WTC11 (cell line): ENCODE results near the gene USP47. TPM values are rescaled to one million over a fixed set of nuclear protein-coding genes. Genes with fewer than 3 reads are reported as not detected.

Experiments
- ATAC-seq: fragments of 200-7000 bp; cut with Tn5 transposase; 2 replicates; pipeline ENCODE4 v1.10.0; 2021; ENCODE audit warnings: mild to moderate bottlenecking, moderate library complexity
- CTCF ChIA-PET: fragments of 300-600 bp; sonication (Branson Sonifier 250); formaldehyde crosslinking; loops from one replicate; lab custom pipeline; 2021; ENCODE audit warnings: antibody characterized with exemption; lab: Charles Lee
- POLR2A ChIA-PET: fragments of 350-600 bp; sonication (Branson Sonifier 250); formaldehyde crosslinking; loops from one replicate; lab custom pipeline; 2021; ENCODE audit warnings: antibody characterized with exemption; lab: Charles Lee
- DNase-seq: peaks from one replicate; pipeline ENCODE4 v3.0.0; 2021; ENCODE audit warnings: low spot score
- H3K27ac Mint-ChIP-seq: 2 replicates; pipeline ENCODE4 v1.8.0; 2021; ENCODE audit warnings: mixed read lengths
- H3K27me3 Mint-ChIP-seq: 2 replicates; pipeline ENCODE4 v1.8.0; 2021; ENCODE audit warnings: low read depth, mild to moderate bottlenecking, moderate library complexity, mixed read lengths
- H3K36me3 Mint-ChIP-seq: 2 replicates; pipeline ENCODE4 v1.8.0; 2021; ENCODE audit warnings: mixed read lengths
- H3K4me1 Mint-ChIP-seq: 2 replicates; pipeline ENCODE4 v1.8.0; 2022; ENCODE audit warnings: mixed read lengths
- H3K4me3 Mint-ChIP-seq: 2 replicates; pipeline ENCODE4 v1.8.0; 2021; ENCODE audit warnings: mild to moderate bottlenecking, moderate library complexity, mixed read lengths
- H3K9me3 Mint-ChIP-seq: 2 replicates; pipeline ENCODE4 v1.8.0; 2021; ENCODE audit warnings: mixed read lengths
- CREM ChIP-seq: sonication (generic); formaldehyde crosslinking; IDR thresholded peaks from 2 replicates; pipeline ENCODE4 v1.8.1; 2022; ENCODE audit warnings: mild to moderate bottlenecking, missing genetic modification reagents, moderate library complexity
- FOXJ3 ChIP-seq: sonication (generic); formaldehyde crosslinking; IDR thresholded peaks from 2 replicates; pipeline ENCODE4 v1.9.0; 2021; ENCODE audit warnings: missing genetic modification reagents, mild to moderate bottlenecking, borderline replicate concordance
- GABPB1 ChIP-seq: sonication (generic); formaldehyde crosslinking; IDR thresholded peaks from 2 replicates; pipeline ENCODE4 v1.8.1; 2023; ENCODE audit warnings: mild to moderate bottlenecking, missing genetic modification reagents
- GRHL2 ChIP-seq: fragments of 250-450 bp; sonication (Bioruptor Pico); IDR thresholded peaks from 2 replicates; pipeline ENCODE4 v1.8.0; 2022; ENCODE audit warnings: mild to moderate bottlenecking, moderate library complexity; ENCODE audit not compliant: insufficient replicate concordance, severe bottlenecking
- HMGA2 ChIP-seq: fragments of 250-450 bp; sonication (Bioruptor Pico); IDR thresholded peaks from 2 replicates; pipeline ENCODE4 v1.4.0; 2021; ENCODE audit warnings: mild to moderate bottlenecking, moderate library complexity
- JUN ChIP-seq: sonication (generic); formaldehyde crosslinking; IDR thresholded peaks from 2 replicates; pipeline ENCODE4 v1.8.0; 2023; ENCODE audit warnings: mild to moderate bottlenecking, missing genetic modification reagents
- MYBL2 ChIP-seq: sonication (generic); formaldehyde crosslinking; IDR thresholded peaks from 2 replicates; pipeline ENCODE4 v1.8.1; 2023; ENCODE audit warnings: mild to moderate bottlenecking, moderate library complexity, missing genetic modification reagents
- SOX15 ChIP-seq: fragments of 250-450 bp; sonication (Bioruptor Pico); IDR thresholded peaks from 2 replicates; pipeline ENCODE4 v1.9.0; 2021; ENCODE audit warnings: mild to moderate bottlenecking
- TP53 ChIP-seq: sonication (generic); formaldehyde crosslinking; IDR thresholded peaks from 2 replicates; pipeline ENCODE4 v1.8.1; 2023; ENCODE audit warnings: mild to moderate bottlenecking, missing genetic modification reagents
- ZNF263 ChIP-seq: sonication (generic); formaldehyde crosslinking; IDR thresholded peaks from 2 replicates; pipeline ENCODE4 v1.8.1; 2022; ENCODE audit warnings: low read depth, mild to moderate bottlenecking, moderate library complexity, missing genetic modification reagents
- total RNA-seq: library from RNA; stranded (reverse); gene quantifications from 3 replicates; pipeline ENCODE4 v1.2.3, GENCODE V29; 2021
- TF ChIP-seq, protein P1 (sequence below): sonication (generic); formaldehyde crosslinking; IDR thresholded peaks from 2 replicates; pipeline ENCODE4 v1.8.0; 2022; ENCODE audit warnings: mild to moderate bottlenecking, missing genetic modification reagents
- TF ChIP-seq, protein P2 (sequence below): sonication (generic); formaldehyde crosslinking; IDR thresholded peaks from 2 replicates; pipeline ENCODE4 v1.8.0; 2023; ENCODE audit warnings: missing genetic modification reagents
- TF ChIP-seq, protein P3 (sequence below): sonication (generic); formaldehyde crosslinking; IDR thresholded peaks from 2 replicates; pipeline ENCODE4 v1.8.1; 2022; ENCODE audit warnings: missing genetic modification reagents, borderline replicate concordance
- TF ChIP-seq, protein P4 (sequence below): sonication (generic); formaldehyde crosslinking; IDR thresholded peaks from 2 replicates; pipeline ENCODE4 v1.8.0; 2022; ENCODE audit warnings: mild to moderate bottlenecking, missing genetic modification reagents
- TF ChIP-seq, protein P5 (sequence below): sonication (generic); formaldehyde crosslinking; IDR thresholded peaks from 2 replicates; pipeline ENCODE4 v1.8.0; 2022; ENCODE audit warnings: missing genetic modification reagents
- TF ChIP-seq, protein P6 (sequence below): sonication (generic); formaldehyde crosslinking; IDR thresholded peaks from 2 replicates; pipeline ENCODE4 v1.8.1; 2023; ENCODE audit warnings: mild to moderate bottlenecking, moderate library complexity, missing genetic modification reagents

Gene USP47
- total RNA-seq, 1 experiment from 2014 or later: 19.7 TPM

DNA sequence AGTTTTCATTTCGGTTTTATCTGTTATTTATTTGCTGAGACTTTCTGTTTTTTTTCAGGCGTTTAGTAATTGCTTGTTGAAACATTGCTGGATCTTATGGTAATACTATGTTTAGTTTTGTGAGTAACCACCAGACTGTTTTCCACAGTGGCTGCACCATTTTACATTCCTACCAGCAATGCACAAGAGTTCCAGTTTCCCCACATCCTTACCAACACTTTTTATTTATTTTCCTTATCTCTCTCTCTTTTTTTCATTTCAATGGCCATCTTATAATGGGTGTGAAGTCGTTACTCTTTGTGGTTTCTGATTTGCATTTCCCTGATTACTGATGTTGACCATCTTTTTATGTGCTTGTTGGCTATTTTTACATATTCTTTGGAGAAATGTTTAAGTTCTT is 23.7 kb downstream of the USP47 start:
- Mint-ChIP-seq H3K4me1 (peaks cover 41% of the 10 kb centered on the region), H3K36me3 (peaks cover 2% of the 10 kb centered on the region; the same call in 1 of the 2 replicates), H3K27ac (peak overlapping the region; percentile 41; the same call in 1 of the 2 replicates), H3K4me3 (no peak overlapping the region), H3K9me3 (peaks cover 3% of the 10 kb centered on the region)
- CTCF ChIA-PET: no interaction called here
- DNase-seq: no peak
- ATAC-seq: no peak
- POLR2A ChIA-PET: no interaction called here
- no peak for TF ChIP-seq GRHL2 (CRISPR knock-in tag)
- TF ChIP-seq, all 79 proteins: peak for 0
- H3K27me3 Mint-ChIP-seq: peaks cover 6% of the 10 kb centered on the region; the same call in 1 of the 2 replicates

DNA sequence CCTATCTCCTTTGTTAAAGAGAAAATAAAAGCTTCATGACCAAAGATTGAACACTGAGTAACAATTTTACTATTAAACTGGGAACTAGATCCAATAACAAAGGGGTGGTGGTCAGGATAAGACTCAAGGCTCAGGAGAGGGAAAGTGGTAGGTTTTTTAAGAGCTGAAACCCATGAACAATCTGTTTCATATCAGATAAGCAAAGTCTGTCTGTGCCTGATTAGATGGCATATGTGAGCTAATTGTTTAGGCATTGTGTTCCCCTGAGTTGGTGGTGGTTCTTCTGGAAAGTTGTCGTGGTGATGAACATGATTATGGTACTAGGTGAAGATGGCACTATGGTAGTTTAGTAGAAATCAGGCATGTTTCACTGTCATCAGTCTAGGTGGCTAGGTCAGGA is 24.4 kb downstream of the USP47 start:
- Mint-ChIP-seq H3K36me3 (peaks cover 2% of the 10 kb centered on the region; the same call in 1 of the 2 replicates), H3K27me3 (peaks cover 6% of the 10 kb centered on the region; the same call in 1 of the 2 replicates), H3K4me1 (peaks cover 48% of the 10 kb centered on the region), H3K9me3 (peaks cover 3% of the 10 kb centered on the region), H3K4me3 (no peak overlapping the region), H3K27ac (no peak overlapping the region)
- CTCF ChIA-PET: no interaction called here
- ATAC-seq (no peak), DNase-seq (no peak)
- POLR2A ChIA-PET: no interaction called here
- TF ChIP-seq, protein P1, sequence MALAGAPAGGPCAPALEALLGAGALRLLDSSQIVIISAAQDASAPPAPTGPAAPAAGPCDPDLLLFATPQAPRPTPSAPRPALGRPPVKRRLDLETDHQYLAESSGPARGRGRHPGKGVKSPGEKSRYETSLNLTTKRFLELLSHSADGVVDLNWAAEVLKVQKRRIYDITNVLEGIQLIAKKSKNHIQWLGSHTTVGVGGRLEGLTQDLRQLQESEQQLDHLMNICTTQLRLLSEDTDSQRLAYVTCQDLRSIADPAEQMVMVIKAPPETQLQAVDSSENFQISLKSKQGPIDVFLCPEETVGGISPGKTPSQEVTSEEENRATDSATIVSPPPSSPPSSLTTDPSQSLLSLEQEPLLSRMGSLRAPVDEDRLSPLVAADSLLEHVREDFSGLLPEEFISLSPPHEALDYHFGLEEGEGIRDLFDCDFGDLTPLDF (CRISPR knock-in tag): no peak
- TF ChIP-seq TP53 (no peak), ZNF263 (CRISPR knock-in tag) (no peak), JUN (CRISPR knock-in tag) (no peak), HMGA2 (CRISPR knock-in tag) (no peak), FOXJ3 (CRISPR knock-in tag) (no peak), GABPB1 (CRISPR knock-in tag) (no peak), MYBL2 (CRISPR knock-in tag) (no peak), CREM (CRISPR knock-in tag) (no peak), SOX15 (CRISPR knock-in tag) (no peak)
- TF ChIP-seq, protein P2, sequence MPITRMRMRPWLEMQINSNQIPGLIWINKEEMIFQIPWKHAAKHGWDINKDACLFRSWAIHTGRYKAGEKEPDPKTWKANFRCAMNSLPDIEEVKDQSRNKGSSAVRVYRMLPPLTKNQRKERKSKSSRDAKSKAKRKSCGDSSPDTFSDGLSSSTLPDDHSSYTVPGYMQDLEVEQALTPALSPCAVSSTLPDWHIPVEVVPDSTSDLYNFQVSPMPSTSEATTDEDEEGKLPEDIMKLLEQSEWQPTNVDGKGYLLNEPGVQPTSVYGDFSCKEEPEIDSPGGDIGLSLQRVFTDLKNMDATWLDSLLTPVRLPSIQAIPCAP: no peak
- TF ChIP-seq, protein P3, sequence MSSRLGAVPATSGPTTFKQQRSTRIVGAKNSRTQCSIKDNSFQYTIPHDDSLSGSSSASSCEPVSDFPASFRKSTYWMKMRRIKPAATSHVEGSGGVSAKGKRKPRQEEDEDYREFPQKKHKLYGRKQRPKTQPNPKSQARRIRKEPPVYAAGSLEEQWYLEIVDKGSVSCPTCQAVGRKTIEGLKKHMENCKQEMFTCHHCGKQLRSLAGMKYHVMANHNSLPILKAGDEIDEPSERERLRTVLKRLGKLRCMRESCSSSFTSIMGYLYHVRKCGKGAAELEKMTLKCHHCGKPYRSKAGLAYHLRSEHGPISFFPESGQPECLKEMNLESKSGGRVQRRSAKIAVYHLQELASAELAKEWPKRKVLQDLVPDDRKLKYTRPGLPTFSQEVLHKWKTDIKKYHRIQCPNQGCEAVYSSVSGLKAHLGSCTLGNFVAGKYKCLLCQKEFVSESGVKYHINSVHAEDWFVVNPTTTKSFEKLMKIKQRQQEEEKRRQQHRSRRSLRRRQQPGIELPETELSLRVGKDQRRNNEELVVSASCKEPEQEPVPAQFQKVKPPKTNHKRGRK (CRISPR knock-in tag): no peak
- TF ChIP-seq, protein P4, sequence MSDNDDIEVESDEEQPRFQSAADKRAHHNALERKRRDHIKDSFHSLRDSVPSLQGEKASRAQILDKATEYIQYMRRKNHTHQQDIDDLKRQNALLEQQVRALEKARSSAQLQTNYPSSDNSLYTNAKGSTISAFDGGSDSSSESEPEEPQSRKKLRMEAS (CRISPR knock-in tag): no peak
- TF ChIP-seq, protein P5, sequence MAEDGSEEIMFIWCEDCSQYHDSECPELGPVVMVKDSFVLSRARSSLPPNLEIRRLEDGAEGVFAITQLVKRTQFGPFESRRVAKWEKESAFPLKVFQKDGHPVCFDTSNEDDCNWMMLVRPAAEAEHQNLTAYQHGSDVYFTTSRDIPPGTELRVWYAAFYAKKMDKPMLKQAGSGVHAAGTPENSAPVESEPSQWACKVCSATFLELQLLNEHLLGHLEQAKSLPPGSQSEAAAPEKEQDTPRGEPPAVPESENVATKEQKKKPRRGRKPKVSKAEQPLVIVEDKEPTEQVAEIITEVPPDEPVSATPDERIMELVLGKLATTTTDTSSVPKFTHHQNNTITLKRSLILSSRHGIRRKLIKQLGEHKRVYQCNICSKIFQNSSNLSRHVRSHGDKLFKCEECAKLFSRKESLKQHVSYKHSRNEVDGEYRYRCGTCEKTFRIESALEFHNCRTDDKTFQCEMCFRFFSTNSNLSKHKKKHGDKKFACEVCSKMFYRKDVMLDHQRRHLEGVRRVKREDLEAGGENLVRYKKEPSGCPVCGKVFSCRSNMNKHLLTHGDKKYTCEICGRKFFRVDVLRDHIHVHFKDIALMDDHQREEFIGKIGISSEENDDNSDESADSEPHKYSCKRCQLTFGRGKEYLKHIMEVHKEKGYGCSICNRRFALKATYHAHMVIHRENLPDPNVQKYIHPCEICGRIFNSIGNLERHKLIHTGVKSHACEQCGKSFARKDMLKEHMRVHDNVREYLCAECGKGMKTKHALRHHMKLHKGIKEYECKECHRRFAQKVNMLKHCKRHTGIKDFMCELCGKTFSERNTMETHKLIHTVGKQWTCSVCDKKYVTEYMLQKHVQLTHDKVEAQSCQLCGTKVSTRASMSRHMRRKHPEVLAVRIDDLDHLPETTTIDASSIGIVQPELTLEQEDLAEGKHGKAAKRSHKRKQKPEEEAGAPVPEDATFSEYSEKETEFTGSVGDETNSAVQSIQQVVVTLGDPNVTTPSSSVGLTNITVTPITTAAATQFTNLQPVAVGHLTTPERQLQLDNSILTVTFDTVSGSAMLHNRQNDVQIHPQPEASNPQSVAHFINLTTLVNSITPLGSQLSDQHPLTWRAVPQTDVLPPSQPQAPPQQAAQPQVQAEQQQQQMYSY (CRISPR knock-in tag): no peak
- TF ChIP-seq, protein P6, sequence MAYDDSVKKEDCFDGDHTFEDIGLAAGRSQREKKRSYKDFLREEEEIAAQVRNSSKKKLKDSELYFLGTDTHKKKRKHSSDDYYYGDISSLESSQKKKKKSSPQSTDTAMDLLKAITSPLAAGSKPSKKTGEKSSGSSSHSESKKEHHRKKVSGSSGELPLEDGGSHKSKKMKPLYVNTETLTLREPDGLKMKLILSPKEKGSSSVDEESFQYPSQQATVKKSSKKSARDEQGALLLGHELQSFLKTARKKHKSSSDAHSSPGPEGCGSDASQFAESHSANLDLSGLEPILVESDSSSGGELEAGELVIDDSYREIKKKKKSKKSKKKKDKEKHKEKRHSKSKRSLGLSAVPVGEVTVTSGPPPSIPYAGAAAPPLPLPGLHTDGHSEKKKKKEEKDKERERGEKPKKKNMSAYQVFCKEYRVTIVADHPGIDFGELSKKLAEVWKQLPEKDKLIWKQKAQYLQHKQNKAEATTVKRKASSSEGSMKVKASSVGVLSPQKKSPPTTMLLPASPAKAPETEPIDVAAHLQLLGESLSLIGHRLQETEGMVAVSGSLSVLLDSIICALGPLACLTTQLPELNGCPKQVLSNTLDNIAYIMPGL: no peak
